ENCODE data around the gene PLPPR1. TPM values are rescaled to one million over a fixed set of nuclear protein-coding genes. Genes with fewer than 3 reads are reported as not detected.

Gene PLPPR1
- total RNA-seq, 1 experiment from 2014 or later = 2.4 TPM

- no peaks in the 10 kb centered on the region for H3K4me1 Mint-ChIP-seq
- Histone ChIP-seq H3K79me1 (ENCODE audit: insufficient read depth, low read depth, low read length, poor library complexity, severe bottlenecking) (no peaks in the 10 kb centered on the region), H4K8ac (replicated peaks; ENCODE audit: insufficient read length, low read depth, low read length) (no peak overlapping the region), H3K4me2 (ENCODE audit: insufficient read depth, insufficient read length, low read length) (no peak overlapping the region), H3K79me2 (ENCODE audit: insufficient read depth, low read length) (no peaks in the 10 kb centered on the region), H3K4me1 (ENCODE audit: insufficient read depth, low read length) (no peaks in the 10 kb centered on the region), H3T11ph (ENCODE audit: low read length) (no peak overlapping the region), H4K91ac (ENCODE audit: insufficient read length, low read depth, low read length) (no peak overlapping the region), H3K9ac (ENCODE audit: extremely low read depth, insufficient read length, low read length) (no peak overlapping the region), H3K23ac (ENCODE audit: insufficient read length, low read depth, low read length) (no peak overlapping the region), H3K4ac (ENCODE audit: low read depth, low read length) (no peak overlapping the region), H2BK12ac (ENCODE audit: insufficient read length, low read depth, low read length) (no peak overlapping the region), H2BK5ac (ENCODE audit: insufficient read length, low read length) (no peak overlapping the region), H2BK20ac (ENCODE audit: low read depth, low read length, poor library complexity, severe bottlenecking) (no peak overlapping the region), H3K27ac (ENCODE audit: insufficient read length, low read depth, low read length) (no peak overlapping the region), H2BK15ac (ENCODE audit: low read depth, low read length) (no peak overlapping the region), H2AK5ac (ENCODE audit: insufficient read length, low read length) (no peak overlapping the region), H3K9me3 (ENCODE audit: control insufficient read depth, low read depth, low read length) (no peaks in the 10 kb centered on the region), H3K18ac (ENCODE audit: insufficient read length, low read depth, low read length) (no peak overlapping the region), H3K23me2 (ENCODE audit: insufficient read length, low read depth, low read length, poor library complexity, severe bottlenecking) (no peaks in the 10 kb centered on the region), H3K56ac (ENCODE audit: insufficient read length, low read depth, low read length) (no peak overlapping the region), H2BK120ac (ENCODE audit: low read depth, low read length, poor library complexity, severe bottlenecking) (no peak overlapping the region), H4K20me1 (ENCODE audit: control insufficient read depth, insufficient read depth, insufficient read length) (no peaks in the 10 kb centered on the region), H4K5ac (ENCODE audit: insufficient read length, low read depth, low read length) (no peak overlapping the region), H2AFZ (ENCODE audit: low read length) (no peak overlapping the region), H3K27me3 (ENCODE audit: insufficient read depth, low read length) (no peaks in the 10 kb centered on the region), H3K14ac (ENCODE audit: insufficient read depth, low read length) (no peak overlapping the region)
- DNase-seq = no peak
- no peak for TF ChIP-seq CTCF (conservative IDR thresholded peaks at IDR 0.05)
- no peak overlapping the region for H3K4me3 Mint-ChIP-seq
- no peaks in the 10 kb centered on the region; a peak in 1 of 5 replicates for H3K9me3 Mint-ChIP-seq
- no peak overlapping the region for H3K27ac Mint-ChIP-seq
- no peaks in the 10 kb centered on the region for H3K27me3 Mint-ChIP-seq (ENCODE audit: low read depth)
- no peaks in the 10 kb centered on the region for H3K36me3 Mint-ChIP-seq (ENCODE audit: insufficient read depth in 1 of 3, low read depth in 3 of 3)
- WGBS (ENCODE audit: extremely low coverage, insufficient read length, low lambda C conversion rate) = no CpG with 5 or more reads among the region's 2 CpGs
Measured at GRCh38 chr9:101184813-101185278, 156.3 kb downstream of the PLPPR1 start.
